ENCODE data around the gene ZBTB16.
A peak's percentile ranks its signal among the peaks of the same experiment; 100 is the strongest.

Gene ZBTB16

DNA sequence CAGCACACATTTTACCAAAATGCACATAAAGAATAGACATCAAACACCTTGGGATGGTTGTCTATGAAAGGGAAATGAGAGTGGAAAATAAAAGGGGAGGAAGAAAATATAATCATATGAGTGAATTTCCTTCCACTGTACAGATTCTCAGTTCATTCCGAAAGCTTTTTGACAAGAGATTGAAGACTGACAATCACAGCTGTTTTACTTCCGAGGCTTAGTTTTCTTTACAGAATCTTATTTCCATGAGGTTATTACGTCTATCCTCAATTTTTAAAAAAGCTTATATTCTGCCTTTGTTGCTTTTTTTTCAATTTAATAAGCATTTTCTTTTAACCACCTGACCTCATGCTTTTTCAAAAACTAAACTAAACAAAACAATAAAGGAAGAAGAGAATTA lies 223.9 kb downstream of the ZBTB16 start:
- no peak for DNase-seq (ENCODE audit: low read depth)

GRCh38 chr11:114284021-114284420 lies 224.5 kb downstream of the ZBTB16 start:
- no peak for DNase-seq (ENCODE audit: low read depth)

GRCh38 chr11:114284914-114285313 lies 225.4 kb downstream of the ZBTB16 start:
- DNase-seq (ENCODE audit: low read depth): no peak

GRCh38 chr11:114285599-114285998 lies 226.1 kb downstream of the ZBTB16 start:
- no peak for DNase-seq (ENCODE audit: low read depth)

DNA sequence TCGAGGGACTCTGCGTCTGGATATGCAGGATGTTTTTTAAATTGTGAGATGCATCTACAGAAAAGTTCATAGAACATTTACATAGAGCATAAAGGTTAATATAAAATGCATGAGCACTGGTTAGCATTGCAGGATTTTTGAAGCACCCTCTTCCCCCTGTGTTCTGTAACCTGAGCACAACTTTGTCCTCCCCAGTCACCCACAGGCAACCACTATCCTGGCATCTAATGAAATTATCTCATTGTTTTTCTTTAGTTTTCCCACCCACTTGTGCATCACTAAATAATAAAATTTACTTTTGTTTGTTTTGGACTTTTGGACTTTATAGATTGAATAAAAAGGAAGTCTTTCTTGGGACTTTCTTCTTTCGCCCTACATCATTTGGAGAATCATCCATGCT lies 226.7 kb downstream of the ZBTB16 start:
- no peak for DNase-seq (ENCODE audit: low read depth)

GRCh38 chr11:114287154-114287553 lies 227.6 kb downstream of the ZBTB16 start:
- no peak for DNase-seq (ENCODE audit: low read depth)

- no peak for DNase-seq (ENCODE audit: low read depth)
These were observed 228.6 kb downstream of the ZBTB16 start for GRCh38 chr11:114288136-114288535.

GRCh38 chr11:114289779-114290178 lies 230.3 kb downstream of the ZBTB16 start:
- DNase-seq (ENCODE audit: low read depth): no peak

DNA sequence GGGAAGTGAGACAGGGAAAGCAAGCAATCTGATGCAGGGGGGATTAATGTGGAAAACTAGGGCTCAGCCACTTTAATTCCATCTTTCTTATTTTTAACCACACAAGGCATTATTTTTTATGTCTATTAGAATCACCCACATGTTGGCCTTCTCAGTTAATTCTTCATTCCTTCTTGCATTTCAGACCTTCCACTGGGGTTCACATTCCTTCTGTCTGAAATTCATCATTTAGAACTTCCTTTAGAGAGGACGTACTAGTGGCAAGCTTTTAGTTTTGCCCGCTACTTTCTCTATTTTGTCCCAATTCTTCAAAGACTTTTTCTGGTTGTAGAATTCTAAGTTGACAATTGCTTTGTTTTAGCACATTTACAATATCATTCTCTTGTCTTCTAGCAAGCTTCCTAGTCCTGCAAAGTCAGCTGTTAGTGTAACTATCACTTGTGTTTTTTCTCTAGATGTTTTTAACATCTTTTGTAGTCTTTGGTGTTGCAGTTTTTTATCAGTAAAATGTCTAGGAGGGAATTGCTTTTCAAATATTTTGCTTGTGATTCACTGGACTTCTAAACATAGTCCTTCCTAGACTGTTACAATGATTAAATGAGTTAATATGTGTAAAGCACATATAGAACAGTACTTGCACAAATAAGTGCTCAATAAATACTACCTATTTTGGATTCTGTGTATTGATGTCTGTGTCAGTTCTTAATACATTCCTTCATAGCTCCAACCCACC lies 231.2 kb downstream of the ZBTB16 start:
- DNase-seq (ENCODE audit: low read depth): no peak

GRCh38 chr11:114291381-114291780 lies 231.9 kb downstream of the ZBTB16 start:
- DNase-seq (ENCODE audit: low read depth): peak; percentile 78

DNA sequence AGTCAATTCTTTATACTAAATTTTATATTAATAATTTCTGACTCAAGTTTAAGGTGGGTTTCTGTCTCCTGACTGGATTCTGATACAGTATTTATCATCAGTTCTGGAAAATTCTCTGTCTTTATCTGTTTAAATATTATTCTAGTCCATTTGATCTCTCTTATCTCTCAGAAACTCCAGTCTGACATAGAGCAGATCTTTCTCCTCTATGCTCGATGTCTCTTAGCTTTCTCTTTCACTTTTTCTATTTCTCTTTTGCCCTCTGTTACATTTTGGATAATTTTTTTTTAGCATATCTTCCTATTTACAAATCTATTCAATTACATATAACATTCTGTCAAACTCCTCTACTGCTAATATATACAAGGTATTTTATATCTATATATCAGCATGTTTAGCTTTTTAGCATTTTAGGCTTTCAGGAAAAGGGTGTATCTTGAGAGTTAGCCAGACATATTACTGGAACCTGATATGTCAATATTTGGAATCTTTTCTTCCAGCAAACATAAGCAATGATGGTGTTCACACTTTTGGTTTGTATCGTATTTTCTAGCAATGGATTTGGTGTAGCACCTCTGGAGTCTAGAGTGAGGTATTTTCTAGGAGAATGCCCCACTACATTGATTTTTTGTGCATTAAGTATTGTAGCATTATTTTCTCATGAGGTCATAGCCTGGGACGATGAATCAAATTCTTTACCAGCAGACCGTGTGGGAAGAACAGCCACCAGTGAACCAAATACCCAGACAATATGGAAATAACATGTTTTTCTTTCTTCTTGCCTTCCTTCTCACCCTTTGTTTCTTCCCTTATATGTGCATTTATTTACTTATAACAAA lies 232.6 kb downstream of the ZBTB16 start:
- no peak for DNase-seq (ENCODE audit: low read depth)

DNA sequence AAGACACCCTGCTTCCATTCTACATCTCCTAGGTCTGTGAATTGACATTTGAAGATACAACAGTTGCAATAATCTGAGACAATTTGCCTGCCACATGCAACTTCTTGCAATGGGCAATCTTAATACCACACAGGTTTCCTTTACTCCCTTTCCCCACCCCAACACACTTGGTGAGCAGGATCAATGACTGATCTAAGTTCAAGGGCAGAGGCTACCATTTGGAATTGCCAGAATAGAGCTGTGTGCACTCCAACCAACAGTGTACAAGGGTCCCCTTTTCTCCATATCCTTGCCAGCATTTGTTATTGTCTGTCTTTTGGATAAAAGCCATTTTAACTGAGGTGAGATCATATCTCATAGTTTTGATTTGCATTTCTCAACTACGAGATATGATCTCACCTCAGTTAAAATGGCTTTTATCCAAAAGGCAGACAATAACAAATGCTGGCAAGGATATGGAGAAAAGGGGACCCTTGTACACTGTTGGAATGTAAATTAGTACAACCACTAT lies 233.7 kb downstream of the ZBTB16 start:
- no peak for DNase-seq (ENCODE audit: low read depth)

GRCh38 chr11:114295676-114296604 lies 236.4 kb downstream of the ZBTB16 start, which contains the start of gene NNMT:
NNMT (plus strand) TSS chr11:114296399; CDS start chr11:114296557, 158 bp downstream.
- peak; percentile 98 for DNase-seq (ENCODE audit: low read depth)

GRCh38 chr11:114296605-114297372 lies 237.3 kb downstream of the ZBTB16 start:
- DNase-seq (ENCODE audit: low read depth): no peak

GRCh38 chr11:114297806-114298709 lies 238.5 kb downstream of the ZBTB16 start:
- no peak for DNase-seq (ENCODE audit: low read depth)

- no peak for DNase-seq (ENCODE audit: low read depth)
These were observed 239.2 kb downstream of the ZBTB16 start for GRCh38 chr11:114298710-114299109.
